Gastroesophageal sphincter (tissue), 3 donors: ENCODE measurements around the gene ROR2.

Experiments
- EP300 ChIP-seq: sonication (generic); formaldehyde crosslinking; IDR thresholded peaks from one replicate; pipeline ENCODE4 v1.6.1; 2017; ENCODE audit warnings: antibody characterized with exemption, mild to moderate bottlenecking
- POLR2AphosphoS5 ChIP-seq: sonication (generic); formaldehyde crosslinking; IDR thresholded peaks from one replicate; pipeline ENCODE4 v1.6.1; 2017; ENCODE audit warnings: antibody characterized with exemption
- TF ChIP-seq, protein P1 (sequence below), 4 experiments: fragments of 200-600 bp in 2 of 4; fragments of 450-650 bp in 2 of 4; sonication (generic) in 1 of 4; IDR thresholded peaks; one replicate each; pipeline ENCODE4 v1.5.1; 2017 to 2019; ENCODE audit warnings: antibody characterized with exemption in 4 of 4, mild to moderate bottlenecking in 2 of 4, moderate library complexity in 2 of 4

GRCh38 chr9:91720313-91720712 lies 229.7 kb downstream of the ROR2 start:
- TF ChIP-seq, protein P1, sequence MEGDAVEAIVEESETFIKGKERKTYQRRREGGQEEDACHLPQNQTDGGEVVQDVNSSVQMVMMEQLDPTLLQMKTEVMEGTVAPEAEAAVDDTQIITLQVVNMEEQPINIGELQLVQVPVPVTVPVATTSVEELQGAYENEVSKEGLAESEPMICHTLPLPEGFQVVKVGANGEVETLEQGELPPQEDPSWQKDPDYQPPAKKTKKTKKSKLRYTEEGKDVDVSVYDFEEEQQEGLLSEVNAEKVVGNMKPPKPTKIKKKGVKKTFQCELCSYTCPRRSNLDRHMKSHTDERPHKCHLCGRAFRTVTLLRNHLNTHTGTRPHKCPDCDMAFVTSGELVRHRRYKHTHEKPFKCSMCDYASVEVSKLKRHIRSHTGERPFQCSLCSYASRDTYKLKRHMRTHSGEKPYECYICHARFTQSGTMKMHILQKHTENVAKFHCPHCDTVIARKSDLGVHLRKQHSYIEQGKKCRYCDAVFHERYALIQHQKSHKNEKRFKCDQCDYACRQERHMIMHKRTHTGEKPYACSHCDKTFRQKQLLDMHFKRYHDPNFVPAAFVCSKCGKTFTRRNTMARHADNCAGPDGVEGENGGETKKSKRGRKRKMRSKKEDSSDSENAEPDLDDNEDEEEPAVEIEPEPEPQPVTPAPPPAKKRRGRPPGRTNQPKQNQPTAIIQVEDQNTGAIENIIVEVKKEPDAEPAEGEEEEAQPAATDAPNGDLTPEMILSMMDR (IDR thresholded peaks at IDR 0.05), result no peak
- TF ChIP-seq EP300 (no peak), POLR2AphosphoS5 (no peak)
